Left hindlimb (tissue), 1 donor: Measurements from ENCODE around the gene MRPL55.
A peak's percentile ranks its signal among the peaks of the same experiment; 100 is the strongest.
"Not testable (repeated sequence)": the region's sequence is repeated elsewhere in the genome, so short reads cannot be mapped to it uniquely, and the experiment has no call there.

ENCODE experiments used
- DNase-seq: peaks from one replicate; pipeline ENCODE4 v3.0.0-alpha.2; 2018

Gene MRPL55

DNA sequence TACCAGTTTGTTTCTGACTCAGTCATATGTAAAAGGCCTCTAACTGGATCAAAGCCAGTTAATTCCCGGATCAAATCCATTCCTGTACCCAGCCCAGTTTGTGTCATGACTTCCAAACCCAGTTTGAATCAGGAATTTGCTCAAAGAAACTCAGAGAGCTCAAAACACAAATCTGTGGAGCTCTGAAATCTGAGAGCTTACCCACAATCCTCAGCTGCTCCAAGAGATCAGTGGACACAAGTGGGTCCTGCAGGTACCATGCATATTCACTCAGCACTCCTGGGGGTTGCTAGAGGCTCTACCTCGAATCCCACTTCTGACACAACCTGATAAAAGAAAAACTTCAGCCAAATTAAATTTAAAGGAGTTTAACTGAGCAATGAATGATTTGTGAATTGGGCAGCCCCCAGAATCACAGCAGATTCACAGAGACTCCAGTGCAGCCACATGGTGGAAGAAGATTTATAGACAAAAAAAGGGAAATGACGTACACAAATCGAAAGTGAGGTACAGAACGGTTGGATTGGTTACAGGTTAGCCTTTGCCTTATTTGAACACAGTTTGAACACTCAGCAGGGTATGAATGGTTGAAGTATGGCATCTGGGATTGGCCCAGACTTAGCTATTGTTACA is 11.9 kb upstream of the MRPL55 start:
- no peak for DNase-seq

DNA sequence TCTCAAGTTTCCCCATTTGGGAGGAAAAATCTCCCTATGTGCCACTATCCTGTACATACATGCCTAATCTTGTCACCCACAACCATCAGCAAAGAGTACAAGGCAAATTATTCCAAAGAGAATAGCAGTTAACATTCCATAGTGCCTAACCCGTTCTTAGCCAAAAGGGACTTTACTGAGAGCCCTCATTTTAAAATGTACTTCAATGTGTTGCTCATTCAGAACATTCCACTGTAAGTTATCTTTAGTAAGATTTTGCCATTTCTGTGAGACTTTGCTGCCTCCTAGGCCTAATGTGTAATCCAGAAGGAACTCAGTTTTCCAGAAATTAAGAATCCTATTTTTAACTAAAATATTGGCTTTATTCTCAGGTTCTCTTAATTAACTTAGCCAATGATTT is 11.3 kb upstream of the MRPL55 start:
- no peak for DNase-seq

DNA sequence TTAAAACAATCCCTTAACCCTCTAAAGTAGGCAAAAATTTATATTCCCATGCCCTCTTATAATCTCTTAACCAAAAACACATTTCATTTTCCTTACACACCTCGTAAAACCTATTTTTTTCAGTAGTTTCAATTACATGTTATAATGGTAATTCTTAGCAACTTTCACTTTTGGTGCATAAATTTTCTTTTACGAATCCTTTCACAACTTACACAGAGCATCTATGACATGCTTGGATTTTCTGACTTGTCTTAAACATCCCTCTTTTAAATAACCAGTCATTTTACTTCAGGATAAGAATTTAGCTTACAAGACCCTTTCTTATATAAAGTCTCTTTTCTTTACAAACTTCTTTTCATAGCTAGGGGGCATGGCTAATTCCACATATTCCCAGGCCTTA is 8.9 kb upstream of the MRPL55 start:
- no peak for DNase-seq

DNA sequence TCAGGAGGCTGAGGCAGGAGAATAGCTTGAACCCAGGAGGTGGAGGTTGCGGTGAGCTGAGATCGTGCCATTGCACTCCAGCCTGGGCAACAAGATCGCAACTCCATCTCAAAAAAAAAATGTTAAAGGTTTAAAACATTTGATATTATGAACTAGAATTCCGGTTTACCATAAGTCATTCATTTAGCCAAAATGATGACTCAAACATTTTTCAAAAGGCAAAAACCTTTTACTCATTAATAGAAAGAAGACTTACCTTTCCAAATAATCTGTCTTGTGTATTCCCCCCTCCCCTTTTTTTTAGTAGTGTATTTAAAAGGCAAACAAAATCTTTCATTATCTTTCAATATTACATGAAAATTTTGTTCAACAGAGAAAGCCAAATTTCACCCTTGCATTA is 8.2 kb upstream of the MRPL55 start:
- no peak for DNase-seq

DNA sequence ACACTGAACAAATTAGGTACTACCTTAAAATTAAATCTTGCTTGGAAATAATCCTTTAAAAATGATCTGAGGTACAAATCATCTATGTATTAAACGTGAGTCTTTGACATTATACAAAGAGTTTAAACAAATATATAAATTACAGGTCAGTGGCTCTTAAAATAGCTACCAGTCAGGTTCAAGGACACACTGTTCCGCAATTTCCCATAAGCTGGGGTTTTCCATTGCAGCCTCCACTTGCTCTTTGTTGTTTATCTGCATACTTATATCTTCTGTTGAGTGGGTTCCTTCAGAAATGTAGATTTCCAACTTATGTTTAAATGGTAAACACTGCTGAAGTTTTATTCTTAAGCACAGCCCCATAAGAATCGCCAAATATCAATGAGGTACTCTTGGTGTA is 5.7 kb upstream of the MRPL55 start:
- no peak for DNase-seq

DNA sequence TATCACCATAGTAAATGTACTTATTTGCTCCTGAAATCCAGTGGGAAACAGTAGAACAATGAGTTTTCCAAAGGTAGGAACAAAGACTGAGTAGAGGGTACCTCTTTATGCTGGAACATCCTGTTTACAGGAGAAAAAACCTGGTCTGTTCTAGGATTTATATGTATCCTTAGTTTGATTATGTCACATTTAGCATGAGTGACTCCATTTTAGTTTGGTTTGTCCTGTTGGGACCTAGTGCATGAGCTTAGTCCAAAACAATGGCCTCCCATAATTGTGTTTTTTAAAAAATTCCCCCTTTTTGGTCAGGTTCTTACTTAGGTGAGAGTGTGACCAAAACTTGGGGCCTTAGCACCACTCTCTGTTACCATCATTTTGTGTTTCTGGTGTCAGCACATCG is 3.5 kb upstream of the MRPL55 start:
- DNase-seq: no peak

DNA sequence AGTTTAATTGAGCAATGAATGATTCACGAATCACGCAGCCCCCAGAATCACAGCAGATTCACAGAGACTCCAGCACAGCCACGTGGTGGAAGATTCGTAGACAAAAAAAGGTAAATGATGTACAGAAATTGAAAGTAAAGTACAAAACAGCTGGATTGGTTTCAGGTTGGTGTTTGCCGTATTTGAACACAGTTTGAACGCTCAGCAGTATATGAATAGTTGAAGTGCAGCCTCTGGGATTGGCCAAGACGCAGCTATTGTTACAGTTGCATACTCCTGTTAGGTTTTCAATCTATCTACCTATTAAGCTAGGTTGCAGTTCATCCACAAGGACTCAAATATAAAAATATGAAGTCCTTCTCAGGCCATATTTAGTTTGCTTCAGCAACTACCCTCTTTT is 3.1 kb upstream of the MRPL55 start:
- no peak for DNase-seq

DNA sequence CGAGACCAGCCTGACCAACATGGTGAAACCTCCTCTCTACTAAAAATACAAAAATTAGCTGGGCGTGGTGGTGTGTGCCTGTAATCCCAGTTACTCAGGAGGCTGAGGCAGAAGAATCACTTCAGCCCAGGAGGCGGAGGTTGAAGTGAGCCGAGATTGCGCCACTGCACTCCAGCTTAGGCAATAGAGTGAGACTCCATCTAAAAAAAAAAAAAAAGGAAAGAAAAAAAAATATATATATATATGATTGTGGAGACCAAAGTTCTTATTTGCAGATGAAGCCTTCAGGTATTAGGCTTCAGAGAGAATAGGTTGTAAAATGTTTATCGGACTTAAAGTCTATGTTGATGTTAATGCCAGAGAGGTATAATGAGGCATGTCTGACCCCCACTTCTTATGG is 2.2 kb upstream of the MRPL55 start:
- not testable (repeated sequence) for DNase-seq

DNA sequence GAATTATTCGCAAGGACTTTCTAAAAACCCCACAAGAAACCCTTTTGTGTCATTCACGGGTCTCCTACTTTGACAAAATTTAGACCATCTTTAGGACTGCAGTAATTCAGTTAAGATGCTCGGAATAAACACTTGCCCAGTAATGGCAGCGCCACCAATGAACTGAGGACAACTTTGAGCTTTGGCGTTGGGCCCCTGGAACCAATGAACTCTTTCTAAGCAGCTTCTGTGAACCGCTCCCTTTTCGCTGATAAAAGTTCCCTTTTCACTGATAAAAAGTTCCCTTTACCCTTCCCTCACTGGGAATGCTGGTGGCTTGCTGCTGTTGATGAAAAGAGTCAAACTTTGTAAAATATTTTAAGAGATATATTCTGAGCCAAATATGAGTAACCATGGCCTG is 1.5 kb upstream of the MRPL55 start:
- no peak for DNase-seq

DNA sequence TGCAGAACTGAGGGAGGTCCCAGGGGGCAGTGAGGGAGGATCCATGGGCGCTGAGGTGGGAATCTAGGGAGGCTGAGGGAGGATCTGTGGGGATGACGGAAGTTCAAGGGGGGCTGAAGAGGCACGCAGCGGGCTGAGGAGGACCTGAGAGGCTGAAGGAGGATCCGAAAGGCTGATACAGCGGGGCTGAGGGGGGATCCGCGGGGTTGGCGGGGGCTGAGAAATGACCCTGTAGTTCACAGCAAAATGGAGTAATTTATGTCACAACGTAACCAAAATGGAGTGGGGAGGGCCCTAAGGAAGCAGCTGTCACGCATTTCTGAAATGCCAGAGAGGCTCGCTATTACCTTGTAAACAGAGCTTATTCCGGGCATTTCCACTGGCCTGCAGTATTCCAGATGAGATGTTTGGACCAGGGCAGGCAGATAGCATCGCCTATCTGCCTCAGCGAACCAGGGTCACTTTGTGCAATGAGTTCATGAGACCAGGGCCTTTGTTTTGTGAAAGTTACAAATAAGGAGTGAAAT is 926 bp upstream of the MRPL55 start:
- DNase-seq: no peak

DNA sequence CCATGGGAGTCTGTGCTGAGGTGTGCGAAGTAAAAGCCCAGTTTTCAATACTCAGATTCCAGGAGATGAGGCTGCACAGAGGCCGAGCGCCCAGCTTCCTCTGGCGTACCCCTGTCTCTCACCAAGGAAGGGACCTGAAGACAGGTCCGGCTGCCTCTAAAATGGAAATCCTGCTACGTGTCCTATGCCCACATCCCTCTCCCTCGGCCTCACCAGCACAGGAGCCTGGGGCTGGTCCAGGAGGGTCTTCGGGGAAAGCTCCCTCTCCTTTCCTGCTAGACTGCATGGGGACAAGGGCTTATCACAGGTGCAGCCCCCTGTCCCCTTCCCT is 392 bp downstream of the MRPL55 start:
- no peak for DNase-seq

DNA sequence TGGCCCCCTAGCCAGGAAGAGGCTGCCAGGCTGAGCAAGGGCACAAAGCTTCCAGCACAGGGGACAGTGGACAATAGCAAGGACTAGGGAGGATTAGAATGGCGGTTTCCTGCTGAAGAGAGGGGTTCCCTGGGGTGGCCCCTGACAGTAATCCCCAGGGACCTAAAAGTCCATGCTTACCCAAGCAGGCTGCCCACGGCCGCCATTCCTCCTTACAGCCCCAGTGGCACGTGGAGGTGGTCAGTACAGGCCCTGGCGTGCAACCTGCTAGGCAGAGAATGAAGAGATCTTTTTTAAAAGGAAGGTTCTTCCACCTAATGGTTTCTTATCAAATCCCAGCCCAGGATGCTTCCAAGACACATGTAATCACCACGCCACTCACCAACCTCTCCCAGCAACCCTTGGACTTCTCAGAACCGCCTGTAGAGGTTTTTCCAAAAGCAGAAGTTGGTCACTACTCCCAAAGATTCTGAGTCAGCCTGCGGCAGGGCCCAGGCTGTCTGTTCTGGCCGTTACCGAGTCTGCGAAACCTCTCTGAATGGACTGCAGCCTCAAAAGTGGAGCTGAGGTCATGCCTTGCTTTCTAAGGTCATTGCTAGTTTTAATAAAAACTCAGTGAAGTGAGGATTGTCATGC is 926 bp downstream of the MRPL55 start:
- no peak for DNase-seq

DNA sequence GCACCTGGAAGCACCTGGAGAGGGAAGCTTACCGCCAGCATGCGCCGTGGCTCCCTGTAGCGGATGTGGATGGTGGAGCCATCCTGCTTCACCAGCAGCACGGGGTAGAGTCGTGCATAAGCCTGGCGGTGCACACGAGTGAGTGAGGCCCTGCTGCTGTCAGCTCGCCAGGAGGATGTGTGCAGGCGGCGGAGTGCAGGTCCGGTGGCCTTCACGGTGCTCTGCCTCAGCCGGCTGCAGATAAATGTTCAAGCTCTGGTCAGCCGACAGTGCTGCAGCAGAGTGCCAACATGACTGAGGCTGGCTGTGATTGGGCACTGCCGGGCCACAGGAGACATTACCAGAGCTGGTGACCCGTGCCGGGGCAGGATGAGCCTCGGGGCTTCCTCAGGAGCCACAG is 1.5 kb downstream of the MRPL55 start:
- no peak for DNase-seq

DNA sequence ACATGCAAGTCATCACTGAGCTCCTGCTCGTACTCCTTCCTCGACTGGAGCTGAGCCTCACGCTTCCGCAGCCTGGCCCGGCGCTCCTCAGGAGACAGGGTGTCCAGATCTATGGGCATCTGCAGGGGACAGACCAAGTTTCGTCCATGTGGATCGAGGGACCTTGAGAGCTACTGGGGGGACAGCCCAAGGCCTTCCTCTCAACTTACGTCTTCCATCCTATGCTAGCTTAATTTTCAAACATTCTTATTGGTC is 2.4 kb downstream of the MRPL55 start:
- no peak for DNase-seq

DNA sequence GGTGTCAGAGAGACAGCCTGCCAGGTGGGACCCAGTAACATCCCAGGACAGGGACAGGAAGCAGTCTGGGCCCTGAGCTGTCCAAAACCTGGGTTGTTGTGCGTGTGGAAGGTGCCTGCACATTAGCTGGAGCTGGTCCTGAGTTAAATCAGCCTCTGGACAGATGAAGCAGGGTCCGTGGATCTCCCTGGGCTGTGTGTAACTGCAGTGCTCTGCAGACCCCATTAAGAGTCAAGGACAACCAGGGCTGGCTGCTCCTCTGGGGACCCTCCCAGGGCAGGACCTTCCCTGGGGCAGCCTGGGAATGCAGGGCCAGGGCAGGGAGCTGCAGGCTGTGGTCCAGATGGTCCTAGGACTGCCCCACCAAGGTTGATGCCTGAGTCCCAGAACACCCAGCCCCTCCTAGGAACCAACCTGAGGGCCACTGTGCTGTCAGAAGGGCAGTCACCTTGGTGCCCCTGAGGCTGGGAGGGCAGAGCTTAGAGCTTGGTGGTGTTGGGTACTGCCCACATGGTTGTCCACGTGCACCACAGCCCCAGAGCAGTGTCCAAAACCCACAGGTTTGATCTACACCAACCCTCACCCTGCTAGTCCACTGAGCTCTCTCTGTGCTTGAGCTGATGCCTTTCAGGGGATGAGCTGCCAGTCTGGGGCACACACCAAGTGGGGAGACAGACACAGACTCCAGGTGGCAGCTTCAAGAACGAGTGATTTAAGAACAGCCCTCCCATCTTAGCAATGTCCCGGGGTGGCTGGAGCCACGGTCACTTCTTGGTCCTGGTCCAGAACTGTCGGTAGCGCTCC is 2.9 kb downstream of the MRPL55 start:
- DNase-seq: no peak

DNA sequence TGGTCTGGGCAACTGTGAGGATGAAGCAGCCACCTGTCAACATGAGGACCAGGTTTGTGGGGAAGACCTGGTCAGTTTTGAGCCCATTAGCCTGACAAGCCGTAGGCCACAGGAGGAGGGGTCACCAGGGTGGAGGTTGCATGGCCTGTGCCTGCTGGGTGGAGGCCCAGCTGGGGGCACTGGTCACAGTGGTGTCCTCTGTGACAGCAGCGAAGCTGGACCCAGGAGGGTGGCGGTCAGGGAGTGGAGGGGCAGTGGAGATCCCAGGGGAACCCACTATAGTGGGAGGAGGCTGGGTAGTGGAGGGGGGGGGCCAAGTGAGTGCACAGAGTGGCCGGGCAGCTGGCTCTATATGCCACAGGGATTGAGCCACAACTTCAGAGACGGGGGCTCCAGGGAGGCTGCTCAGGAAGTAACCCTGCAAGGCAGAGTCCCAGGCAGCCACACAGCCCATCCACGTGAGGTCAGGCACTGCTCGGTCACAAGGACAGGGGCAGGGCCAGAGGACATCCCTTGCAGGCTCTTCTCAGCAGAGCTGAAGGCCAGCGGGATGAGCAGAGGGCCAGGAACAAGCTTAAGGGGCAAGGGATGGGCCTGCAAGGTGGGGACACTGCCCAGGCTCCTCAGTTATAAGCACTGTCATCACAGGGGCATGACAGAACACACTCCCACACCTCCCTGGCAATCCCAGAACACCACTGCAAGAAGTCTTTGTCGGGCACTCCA is 3.7 kb downstream of the MRPL55 start:
- no peak for DNase-seq

DNA sequence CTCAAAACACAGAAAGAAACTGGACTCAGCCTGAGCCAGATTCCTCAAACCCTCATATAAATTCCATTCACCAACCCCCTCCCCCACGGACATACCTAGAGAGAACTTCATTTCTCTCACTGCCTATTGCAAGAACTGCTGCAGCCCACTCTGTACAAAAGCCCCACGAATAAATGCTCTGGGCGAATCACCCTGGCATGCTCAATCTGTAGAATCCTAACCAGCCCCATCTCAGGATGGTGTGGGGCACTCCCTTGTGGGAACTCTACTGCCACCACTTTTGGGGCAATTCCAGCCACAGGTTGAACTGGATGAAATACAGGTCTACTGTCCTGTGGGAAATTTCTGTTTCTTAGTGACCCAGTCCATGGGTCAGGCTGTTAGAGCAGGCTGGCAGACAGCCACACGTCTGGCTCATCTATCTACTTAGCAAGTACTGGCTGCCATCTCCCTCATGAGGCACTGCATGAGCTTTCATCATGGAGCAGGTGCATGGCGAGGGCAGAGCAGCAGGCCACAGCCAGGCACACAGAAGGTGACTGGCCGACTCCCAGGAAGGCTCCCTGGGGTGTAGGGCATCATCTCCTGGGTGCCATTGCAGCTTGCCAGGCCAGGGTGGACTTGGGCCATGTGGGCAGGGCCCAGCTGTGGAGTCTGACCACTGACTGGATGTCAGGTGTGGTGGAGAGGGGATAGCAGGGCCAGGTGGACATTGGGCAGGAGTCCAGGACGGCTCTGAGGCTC is 4.4 kb downstream of the MRPL55 start:
- no peak for DNase-seq

DNA sequence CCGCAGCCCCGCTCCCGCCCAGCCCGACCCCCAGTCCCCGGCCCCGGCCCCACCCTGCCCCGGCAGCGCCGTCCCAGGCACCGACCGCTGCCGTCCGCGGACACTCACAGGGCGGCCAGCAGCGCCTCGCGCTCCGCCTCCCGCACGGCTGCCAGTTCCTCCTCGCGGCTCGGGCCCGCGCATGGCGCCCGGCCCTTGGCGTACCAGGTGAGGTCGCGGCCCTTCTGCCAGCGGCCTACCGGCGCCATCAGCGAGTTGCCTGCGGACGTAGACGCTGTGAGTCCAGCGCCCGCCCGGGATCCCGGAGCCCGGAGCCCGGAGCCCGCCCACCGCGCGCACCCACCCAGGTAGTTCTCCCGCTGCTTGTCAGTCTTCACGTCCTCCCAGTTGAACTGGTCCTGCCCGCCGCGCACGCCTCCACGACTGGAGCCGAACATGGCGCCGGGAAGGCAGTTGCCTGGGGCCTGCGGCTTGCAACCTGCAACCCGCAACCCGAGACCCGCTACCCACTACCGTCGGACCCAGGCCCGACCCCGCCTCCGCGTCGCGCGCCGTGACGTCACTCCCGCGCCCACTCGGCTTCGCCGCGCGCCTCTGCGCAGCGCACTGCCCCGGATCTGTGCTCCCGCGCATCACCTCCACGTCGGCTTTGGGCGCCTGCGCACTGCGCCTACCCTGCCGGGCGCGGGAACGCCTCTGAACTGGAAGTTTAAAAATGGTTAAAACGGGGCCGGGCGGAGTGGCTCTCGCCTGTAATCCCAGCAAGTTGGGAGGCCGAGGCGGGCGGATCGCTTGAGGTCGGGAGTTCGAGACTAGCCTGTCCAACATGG is 6.1 kb downstream of the MRPL55 start, which contains the start of gene C1orf35:
Gene C1orf35 (minus strand): TSS at position 535 of the 830 bp plus-strand sequence. CDS start 98 bp downstream, at position 437.
- peak; percentile 96 for DNase-seq

DNA sequence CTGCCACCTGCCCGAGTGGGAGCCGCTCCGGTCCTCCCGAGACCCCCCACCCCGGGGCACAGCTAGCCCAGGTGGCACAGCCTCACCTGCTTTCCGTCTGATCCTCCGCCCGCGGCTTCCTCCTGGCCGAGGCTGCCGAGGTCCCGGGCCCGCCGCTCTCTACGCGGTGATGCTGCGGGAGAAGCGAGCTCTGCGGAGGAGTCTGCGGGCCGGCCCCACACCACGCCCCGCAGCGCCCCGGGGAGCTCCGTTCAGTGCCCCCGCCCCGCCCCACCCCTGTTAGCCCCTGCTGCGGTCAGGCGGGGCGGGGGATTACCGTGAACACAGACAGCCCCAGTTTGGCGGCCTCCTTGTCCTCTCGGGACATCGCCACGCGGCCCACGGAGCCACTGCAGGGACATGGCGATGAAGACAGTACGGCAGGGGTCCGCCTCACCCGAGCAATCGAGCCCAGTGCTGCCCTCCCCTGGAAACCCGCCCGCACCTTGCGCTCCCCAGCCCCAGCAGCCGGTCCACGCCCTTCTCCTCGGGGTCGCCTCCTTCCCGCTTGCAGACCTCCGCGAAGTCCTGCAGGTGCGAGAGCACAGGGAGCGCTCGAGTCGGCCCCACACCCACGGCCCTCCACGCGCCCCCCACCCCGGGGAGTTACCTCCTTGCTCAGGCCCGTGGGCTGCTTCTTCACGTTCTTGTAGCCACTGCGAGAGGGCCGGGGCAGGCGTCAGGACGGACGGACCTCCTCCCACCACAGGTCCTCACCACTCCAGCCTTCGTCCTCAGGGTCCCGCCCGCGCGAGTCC is 6.9 kb downstream of the MRPL55 start:
- peak; percentile 46 for DNase-seq

DNA sequence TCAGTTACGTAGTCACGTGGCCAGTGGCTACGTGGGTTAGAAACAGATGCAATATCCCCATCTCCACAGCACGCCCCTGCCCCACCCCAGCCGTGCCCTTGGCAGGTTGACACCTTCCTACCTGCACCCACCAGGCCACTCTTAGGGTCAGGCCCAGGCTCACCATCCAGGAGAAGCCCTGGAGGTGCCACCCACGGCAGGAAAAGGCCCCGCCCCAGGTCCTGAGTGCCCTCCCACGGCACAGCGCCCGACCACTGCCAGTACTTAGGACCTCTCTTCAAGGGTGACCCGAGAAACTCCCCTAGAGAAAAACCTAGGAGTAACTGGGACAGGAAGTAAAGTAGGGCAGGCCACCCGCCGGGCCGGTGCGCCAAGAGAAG is 7.5 kb downstream of the MRPL55 start:
- no peak for DNase-seq
